Measurements from ENCODE around the gene GPR75. TPM values are rescaled to one million over a fixed set of nuclear protein-coding genes. Genes with fewer than 3 reads are reported as not detected.
"Not testable (repeated sequence)": the region's sequence is repeated elsewhere in the genome, so short reads cannot be mapped to it uniquely, and the experiment has no call there.

Gene GPR75
- total RNA-seq, 1 donor from 2014 or later = 2.9 TPM

GRCh38 chr2:53854678-53855077 is 5.1 kb downstream of the GPR75 start:
- no peak for DNase-seq (ENCODE audit: extremely low read depth, low read depth, low spot score)

GRCh38 chr2:53852532-53852931 is 7.2 kb downstream of the GPR75 start:
- DNase-seq (ENCODE audit: extremely low read depth, low read depth, low spot score) = no peak

DNA sequence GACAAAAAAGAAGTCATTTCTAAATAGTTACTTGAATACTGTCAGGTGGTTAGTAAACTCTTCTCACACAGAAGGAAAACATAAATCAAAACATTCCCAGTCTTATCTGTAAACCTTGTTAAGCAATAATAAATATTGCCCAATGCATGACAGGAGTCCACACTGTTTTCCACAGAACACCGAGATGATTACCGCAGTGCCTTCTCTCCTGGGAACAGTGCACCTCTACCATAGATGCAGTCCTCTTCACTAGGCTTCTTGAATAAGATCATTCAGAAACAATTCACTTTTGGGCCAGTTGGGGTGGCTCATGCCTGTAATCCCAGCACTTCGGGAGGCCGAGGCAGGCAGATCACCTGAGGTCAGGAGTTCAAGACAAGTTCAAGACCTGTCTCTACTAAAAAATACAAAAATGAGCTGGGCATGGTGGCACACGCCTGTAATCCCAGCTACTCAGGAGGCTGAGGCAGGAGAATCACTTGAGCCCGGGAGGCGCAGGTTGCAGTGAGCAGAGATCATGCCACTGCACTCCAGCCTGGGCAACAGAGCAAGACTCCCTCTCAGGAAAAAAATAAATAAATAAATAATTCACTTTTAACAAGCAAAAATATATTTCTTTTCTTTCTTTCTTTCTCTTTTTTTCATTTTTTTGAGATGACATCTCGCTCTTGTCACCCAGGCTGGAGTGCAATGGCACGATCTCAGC is 8.6 kb downstream of the GPR75 start:
- DNase-seq (ENCODE audit: extremely low read depth, low read depth, low spot score) = not testable (repeated sequence)

DNA sequence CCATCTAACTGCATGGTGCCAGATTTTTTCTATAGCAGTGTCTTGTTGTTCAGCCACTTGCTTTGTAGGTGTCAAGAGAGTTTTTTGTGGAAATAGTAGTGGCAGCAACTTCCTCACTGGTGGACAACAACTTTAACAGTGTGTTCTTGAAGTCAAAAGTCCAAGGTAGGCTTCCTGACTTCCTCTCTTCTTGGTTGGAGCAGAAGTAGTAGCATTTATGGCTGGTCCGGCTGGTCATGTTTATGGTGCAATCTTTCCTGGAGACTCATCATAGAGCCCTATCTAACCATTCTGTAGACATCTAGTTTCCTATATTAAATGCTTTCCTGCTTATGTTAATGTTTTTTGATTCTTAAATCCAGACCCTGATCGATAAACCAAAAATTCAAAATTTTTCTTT is 11.7 kb downstream of the GPR75 start:
- no peak for DNase-seq (ENCODE audit: extremely low read depth, low read depth, low spot score)

DNA sequence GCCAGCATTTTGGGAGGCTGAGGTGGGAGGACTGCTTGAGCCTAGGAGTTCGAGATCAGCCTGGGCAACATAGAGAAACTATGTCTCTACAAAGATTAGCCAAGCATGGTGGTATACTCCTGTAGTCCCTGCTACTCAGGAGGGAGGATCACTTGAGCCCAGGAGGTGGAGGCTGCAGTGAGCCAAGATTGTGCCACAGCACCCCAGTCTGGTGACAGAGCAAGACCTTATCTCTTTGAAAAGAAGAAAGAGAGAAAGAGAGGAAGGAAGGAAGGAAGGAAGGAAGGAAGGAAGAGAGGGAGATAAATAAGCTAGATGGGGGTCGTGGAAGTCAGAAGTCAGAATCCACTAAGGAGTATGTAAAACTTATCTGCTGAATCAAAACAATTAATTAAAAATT is 16.2 kb downstream of the GPR75 start:
- DNase-seq (ENCODE audit: extremely low read depth, low read depth, low spot score) = no peak

GRCh38 chr2:53842891-53843290 is 16.9 kb downstream of the GPR75 start:
- DNase-seq (ENCODE audit: extremely low read depth, low read depth, low spot score) = no peak

DNA sequence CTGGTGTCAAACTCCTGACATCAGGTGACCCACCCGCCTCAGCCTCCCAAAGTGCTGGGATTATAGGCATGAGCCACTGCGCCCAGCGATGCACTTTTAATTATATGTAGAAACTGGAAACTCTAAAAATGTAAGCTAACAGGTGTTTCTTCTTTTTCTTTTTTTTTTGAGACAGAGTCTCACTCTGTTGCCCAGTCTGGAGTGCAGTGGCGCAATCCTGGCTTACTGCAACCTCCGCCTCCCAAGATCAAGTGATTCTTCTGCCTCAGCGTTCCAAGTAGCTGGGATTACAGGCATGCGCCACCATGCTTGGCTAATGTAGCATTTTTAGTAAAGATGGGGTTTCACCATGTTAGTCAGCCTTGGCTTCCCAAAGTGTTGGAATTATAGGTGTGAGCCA is 18.1 kb downstream of the GPR75 start:
- DNase-seq (ENCODE audit: extremely low read depth, low read depth, low spot score) = not testable (repeated sequence)

DNA sequence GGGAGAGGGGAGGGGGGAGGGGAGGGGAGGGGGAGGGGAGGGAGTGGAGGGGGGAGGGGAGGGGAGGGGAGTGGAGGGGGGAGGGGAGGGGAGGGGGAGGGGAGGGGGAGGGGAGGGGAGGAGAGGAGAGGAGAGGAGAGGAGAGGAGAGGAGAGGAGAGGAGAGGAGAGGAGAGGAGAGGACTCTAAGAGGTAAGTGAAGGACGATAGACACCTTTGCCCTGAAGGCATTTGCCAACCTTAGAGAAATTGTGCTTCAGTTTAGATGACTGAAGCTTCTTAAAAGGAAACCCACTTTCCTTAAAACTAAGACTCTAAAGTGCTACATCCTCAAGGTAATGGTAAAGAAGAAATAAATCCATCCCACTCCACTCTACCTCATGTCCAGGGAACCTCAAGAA is 19.2 kb downstream of the GPR75 start:
- no peak for DNase-seq (ENCODE audit: extremely low read depth, low read depth, low spot score)

- not testable (repeated sequence) for DNase-seq (ENCODE audit: extremely low read depth, low read depth, low spot score)
These were observed 29.8 kb downstream of the GPR75 start for GRCh38 chr2:53829980-53830290.

DNA sequence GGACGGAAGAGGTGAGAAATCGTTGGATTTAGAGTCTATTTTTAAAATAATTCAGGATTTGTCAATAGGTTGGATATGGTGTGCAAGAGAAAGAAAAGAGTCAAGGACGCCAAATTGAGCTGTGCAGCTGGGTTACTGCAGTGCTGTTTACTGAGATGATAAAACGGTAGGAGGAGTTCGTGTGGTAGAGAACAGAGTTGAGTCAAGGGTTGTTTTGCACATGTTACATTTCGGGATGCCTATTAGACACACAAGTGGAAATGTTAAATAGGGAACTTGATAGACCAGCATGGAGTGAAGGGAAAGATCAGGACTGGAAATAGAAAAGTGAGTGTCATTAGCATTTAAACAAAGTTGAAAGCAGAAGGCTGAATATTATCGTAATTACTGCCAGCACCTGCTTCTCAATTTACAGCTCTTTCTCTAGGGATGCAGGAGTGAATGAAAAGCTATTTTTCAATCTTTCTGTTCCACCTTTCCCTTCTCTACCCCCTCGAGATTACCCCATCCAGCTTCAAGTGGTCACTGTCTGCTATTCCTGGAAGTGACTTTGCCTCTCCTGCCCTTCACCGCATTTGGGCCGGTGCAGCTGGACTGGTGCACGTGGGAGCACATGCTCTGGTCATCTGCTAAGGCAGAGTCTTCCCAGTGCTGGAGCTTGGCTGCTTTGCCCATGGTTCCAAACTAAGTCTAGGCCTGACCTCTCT is 30.3 kb downstream of the GPR75 start:
- DNase-seq (ENCODE audit: extremely low read depth, low read depth, low spot score) = no peak

DNA sequence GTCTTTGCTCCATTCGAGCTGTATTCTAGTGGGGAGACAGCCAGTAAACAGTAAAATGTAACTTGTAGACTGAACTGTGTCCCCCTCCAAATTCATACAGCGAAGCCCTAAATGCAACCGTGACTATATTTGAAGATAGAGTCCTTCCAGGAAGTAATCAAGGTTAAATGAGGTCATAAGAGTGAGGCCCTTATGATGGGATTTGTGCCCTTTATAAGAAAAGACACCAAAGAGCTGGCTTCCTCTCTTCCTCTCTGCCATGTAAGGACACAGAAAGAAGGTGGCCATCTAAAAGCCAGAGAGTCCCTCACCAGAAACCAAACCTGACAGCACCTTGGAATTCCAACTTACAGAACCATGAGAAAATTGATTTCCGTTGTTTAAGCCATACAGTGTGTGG is 31.4 kb downstream of the GPR75 start:
- DNase-seq (ENCODE audit: extremely low read depth, low read depth, low spot score) = no peak

DNA sequence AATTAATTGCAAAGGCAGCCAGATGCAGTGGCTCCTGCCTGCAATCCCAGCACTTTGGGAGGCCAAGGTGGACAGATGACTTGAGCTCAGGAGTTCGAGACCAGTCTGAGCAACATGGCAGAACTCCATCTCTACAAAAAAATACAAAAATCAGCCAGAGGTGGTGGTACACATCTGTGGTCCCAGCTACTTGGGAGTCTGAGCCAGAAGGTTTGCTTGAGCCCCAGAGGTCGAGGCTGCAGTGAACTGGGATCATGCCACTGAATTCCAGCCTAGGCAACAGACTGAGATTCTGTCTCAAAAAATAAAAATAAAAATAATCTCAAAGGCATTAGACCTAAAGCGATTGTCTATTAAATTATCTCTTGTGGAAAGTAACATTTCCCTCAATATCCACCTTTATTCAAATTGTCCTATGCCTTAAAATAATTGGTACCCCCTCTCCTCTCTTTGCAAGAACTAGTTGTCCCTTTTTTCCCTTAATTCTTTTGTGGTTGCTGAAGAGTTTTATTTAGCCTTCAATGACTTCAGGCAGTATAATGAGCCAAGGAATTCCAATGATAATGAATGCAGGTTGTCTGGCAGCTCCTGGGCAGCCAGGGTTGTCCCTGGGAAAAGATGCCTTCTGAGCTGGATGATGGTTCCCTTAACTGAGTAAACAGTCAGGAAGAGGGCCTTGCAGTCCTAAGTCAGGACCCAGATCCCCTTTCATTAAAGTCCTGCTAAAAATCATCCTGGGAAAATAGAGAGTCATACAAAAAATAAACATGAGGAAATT is 32.2 kb downstream of the GPR75 start:
- DNase-seq (ENCODE audit: extremely low read depth, low read depth, low spot score) = no peak

DNA sequence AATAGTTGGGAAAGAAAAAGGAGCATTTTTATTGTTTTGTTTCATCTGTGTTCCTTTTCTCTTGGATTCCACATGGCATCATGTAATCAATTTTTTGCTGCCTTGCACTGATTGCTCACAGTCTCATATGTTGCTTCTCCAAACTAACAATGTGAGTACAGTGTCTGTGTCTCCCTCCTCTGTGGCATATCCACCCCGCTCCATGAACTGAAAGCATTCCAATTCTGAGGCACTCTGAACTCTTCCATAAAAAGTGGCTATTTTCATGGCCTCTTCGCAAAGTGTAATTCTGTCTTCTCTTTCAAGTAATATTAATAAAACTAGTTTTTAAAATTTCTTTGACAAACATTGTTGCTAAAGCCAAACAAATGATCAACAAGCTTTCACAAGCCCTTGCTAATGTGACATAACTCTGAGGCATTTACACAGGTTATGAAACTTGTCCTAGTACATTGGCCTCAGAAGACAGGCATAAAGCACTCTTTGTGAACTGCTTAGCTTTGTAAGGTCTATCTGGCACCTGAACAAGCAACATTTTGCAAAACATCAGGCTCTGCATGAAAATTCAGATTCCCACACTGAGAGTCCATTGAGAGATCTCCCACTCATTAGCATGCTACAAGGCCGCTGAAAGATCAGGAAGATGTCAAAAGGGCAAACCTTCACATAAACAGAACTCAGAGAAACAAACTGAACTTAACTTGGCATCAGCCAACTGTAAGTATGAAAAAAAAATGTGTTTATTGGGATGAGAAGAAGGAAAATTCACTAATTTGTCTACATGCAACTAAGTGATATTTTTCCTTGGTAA is 33.0 kb downstream of the GPR75 start:
- DNase-seq (ENCODE audit: extremely low read depth, low read depth, low spot score) = no peak

GRCh38 chr2:53826030-53826410 is 33.7 kb downstream of the GPR75 start:
- no peak for DNase-seq (ENCODE audit: extremely low read depth, low read depth, low spot score)

GRCh38 chr2:53823639-53824038 is 36.1 kb downstream of the GPR75 start:
- DNase-seq (ENCODE audit: extremely low read depth, low read depth, low spot score) = not testable (repeated sequence)

DNA sequence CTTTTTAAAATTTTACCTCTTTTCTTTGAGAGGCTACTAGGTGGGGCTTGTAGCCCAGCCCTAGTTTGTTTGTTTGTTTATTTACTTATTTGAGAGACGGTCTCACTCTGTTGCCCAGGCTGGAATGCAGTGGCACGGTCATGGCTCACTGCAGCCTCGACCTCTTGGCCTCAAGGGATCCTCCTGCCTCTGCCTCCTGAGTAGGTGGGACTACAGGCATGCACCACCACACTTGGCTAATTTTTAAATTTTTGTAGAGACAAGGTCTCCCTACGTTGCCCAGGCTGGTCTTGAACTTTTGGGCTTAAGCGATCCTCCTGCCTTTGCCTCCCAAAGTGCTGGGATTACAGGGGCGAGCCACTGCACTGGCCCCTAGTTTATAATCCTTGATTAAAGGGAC is 38.0 kb downstream of the GPR75 start:
- DNase-seq (ENCODE audit: extremely low read depth, low read depth, low spot score) = no peak

DNA sequence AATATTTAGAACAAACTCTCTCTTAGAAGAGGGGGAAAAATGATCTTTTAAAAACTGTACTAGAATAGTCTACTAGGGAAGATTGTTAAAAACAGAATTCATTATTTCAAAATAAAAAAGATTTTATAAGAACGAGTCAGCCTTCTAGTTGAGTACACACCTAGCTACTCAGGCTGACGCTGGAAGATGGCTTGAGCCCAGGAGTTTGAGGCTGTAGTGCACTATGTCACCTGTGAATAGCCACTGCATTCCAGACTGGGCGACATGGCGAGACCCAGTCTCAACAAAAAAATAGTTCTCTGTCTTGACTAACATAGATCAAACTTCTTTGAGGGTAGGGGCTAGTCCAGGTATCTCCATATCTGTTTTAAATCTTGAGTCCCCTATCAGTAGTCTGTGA is 39.1 kb downstream of the GPR75 start:
- DNase-seq (ENCODE audit: extremely low read depth, low read depth, low spot score) = no peak

GRCh38 chr2:53820048-53820447 is 39.7 kb downstream of the GPR75 start:
- no peak for DNase-seq (ENCODE audit: extremely low read depth, low read depth, low spot score)

DNA sequence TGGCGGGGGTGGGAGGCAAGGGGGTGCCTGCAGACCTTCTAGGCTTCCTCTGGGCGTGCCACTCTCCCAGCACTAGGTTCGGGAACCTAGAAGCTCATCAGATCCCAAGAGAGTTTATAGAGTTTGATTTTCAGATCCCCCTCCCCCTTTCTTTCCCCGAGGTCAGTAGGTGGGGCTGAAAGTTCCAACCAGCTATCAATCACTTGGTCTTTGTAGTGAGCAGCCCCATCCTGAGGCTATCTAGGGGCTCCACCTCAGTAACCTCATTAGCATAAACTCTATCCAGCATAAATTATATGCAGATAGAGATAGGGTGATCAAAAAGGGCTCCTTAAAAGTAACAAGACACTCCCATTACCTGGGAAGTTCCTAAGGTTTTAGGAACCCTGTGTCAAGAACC is 40.1 kb downstream of the GPR75 start:
- DNase-seq (ENCODE audit: extremely low read depth, low read depth, low spot score) = no peak

- DNase-seq (ENCODE audit: extremely low read depth, low read depth, low spot score) = no peak
These were observed 40.8 kb downstream of the GPR75 start for GRCh38 chr2:53818854-53819435.

DNA sequence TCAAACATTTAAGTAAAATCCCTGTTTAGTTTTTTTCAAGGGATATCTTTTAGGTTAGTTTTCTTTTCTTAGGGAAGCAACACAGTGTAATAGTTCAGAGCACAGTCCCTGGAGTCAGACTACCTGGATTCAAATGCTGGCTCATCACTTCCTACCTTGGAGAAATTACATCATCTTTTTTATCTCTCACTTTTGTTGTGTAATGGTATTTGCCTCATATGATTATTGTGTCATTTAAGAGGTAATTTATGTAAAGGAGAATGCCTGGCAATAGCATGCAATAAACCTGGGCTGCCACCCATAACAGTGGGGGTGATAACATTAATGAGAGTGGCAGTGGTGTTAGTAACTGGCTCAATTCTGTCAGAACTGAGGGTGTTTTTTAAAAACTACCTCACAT is 46.6 kb downstream of the GPR75 start:
- no peak for DNase-seq (ENCODE audit: extremely low read depth, low read depth, low spot score)

Measured in glomerular endothelial cell (primary cell).